Ovary (tissue), 3 donors: ENCODE results near the gene SKIDA1.

ENCODE experiments used
- POLR2A ChIP-seq: fragments of 450-650 bp; IDR thresholded peaks from one replicate; pipeline ENCODE4 v1.6.1; 2017; ENCODE audit warnings: antibody characterized with exemption, mild to moderate bottlenecking, moderate library complexity
- TF ChIP-seq, protein P1 (sequence below), 3 donors: fragments of 450-650 bp in 2 of 3; fragments of 200-600 bp in 1 of 3; IDR thresholded peaks; one replicate each; pipeline versions ENCODE4 v1.5.1 to v1.8.0; 2016 to 2022; ENCODE audit warnings: antibody characterized with exemption in 3 of 3, mild to moderate bottlenecking in 1 of 3
- donor health status: DM: no; HTN: no; CAD: no.

- TF ChIP-seq, protein P1, sequence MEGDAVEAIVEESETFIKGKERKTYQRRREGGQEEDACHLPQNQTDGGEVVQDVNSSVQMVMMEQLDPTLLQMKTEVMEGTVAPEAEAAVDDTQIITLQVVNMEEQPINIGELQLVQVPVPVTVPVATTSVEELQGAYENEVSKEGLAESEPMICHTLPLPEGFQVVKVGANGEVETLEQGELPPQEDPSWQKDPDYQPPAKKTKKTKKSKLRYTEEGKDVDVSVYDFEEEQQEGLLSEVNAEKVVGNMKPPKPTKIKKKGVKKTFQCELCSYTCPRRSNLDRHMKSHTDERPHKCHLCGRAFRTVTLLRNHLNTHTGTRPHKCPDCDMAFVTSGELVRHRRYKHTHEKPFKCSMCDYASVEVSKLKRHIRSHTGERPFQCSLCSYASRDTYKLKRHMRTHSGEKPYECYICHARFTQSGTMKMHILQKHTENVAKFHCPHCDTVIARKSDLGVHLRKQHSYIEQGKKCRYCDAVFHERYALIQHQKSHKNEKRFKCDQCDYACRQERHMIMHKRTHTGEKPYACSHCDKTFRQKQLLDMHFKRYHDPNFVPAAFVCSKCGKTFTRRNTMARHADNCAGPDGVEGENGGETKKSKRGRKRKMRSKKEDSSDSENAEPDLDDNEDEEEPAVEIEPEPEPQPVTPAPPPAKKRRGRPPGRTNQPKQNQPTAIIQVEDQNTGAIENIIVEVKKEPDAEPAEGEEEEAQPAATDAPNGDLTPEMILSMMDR (IDR thresholded peaks at IDR 0.05) = no peak
- no peak for TF ChIP-seq POLR2A
Observed at GRCh38 chr10:21512573-21513404, 12.7 kb downstream of the SKIDA1 start.
